DMS79 treated with DMSO at 0.1 percent for 48 hours (cell line): ENCODE data around the gene SPZ1.
"Not testable (repeated sequence)": the region's sequence is repeated elsewhere in the genome, so short reads cannot be mapped to it uniquely, and the experiment has no call there.

ENCODE experiments used
- DNase-seq: peaks from one replicate; lab custom pipeline; 2025; lab: John Stamatoyannopoulos, UW

Gene SPZ1

GRCh38 chr5:80319702-80320101 lies at the start of gene SPZ1:
Gene SPZ1, plus strand, starts transcription at chr5:80320002. Its CDS starts 214 bp downstream, at chr5:80320216.
- DNase-seq = no peak

GRCh38 chr5:80270543-80270942 lies 49.3 kb upstream of the SPZ1 start:
- not testable (repeated sequence) for DNase-seq

GRCh38 chr5:80275347-80275746 lies 44.5 kb upstream of the SPZ1 start:
- DNase-seq = peak; percentile 8

GRCh38 chr5:80276186-80276585 lies 43.6 kb upstream of the SPZ1 start:
- DNase-seq = no peak

GRCh38 chr5:80277191-80277590 lies 42.6 kb upstream of the SPZ1 start:
- no peak for DNase-seq

GRCh38 chr5:80282054-80282453 lies 37.7 kb upstream of the SPZ1 start:
- peak; percentile 45 for DNase-seq

- DNase-seq = no peak
Measured at GRCh38 chr5:80283360-80283759, 36.4 kb upstream of the SPZ1 start.

- no peak for DNase-seq
Measured at GRCh38 chr5:80284720-80285119, 35.1 kb upstream of the SPZ1 start.

GRCh38 chr5:80288177-80288576 lies 31.6 kb upstream of the SPZ1 start:
- DNase-seq = no peak

GRCh38 chr5:80289320-80289719 lies 30.5 kb upstream of the SPZ1 start:
- no peak for DNase-seq

GRCh38 chr5:80291761-80292160 lies 28.0 kb upstream of the SPZ1 start:
- DNase-seq = no peak

- DNase-seq = no peak
Measured at GRCh38 chr5:80296121-80296520, 23.7 kb upstream of the SPZ1 start.

- no peak for DNase-seq
Measured at GRCh38 chr5:80299601-80300000, 20.2 kb upstream of the SPZ1 start.

- no peak for DNase-seq
Measured at GRCh38 chr5:80300125-80300524, 19.7 kb upstream of the SPZ1 start.

GRCh38 chr5:80300796-80301195 lies 19.0 kb upstream of the SPZ1 start:
- DNase-seq = not testable (repeated sequence)

- DNase-seq = not testable (repeated sequence)
Measured at GRCh38 chr5:80301342-80301741, 18.5 kb upstream of the SPZ1 start.

GRCh38 chr5:80302636-80303035 lies 17.2 kb upstream of the SPZ1 start:
- no peak for DNase-seq

- no peak for DNase-seq
Measured at GRCh38 chr5:80308526-80308925, 11.3 kb upstream of the SPZ1 start.

GRCh38 chr5:80309871-80310665 lies 9.7 kb upstream of the SPZ1 start:
- no peak for DNase-seq

- no peak for DNase-seq
Measured at GRCh38 chr5:80315244-80315643, 4.6 kb upstream of the SPZ1 start.

GRCh38 chr5:80318212-80318611 lies 1.6 kb upstream of the SPZ1 start:
- no peak for DNase-seq

GRCh38 chr5:80324912-80325311 lies 5.1 kb downstream of the SPZ1 start:
- DNase-seq = no peak

- no peak for DNase-seq
Measured at GRCh38 chr5:80326468-80326867, 6.7 kb downstream of the SPZ1 start.

- DNase-seq = no peak
Measured at GRCh38 chr5:80337379-80337778, 17.6 kb downstream of the SPZ1 start.
